ENCODE data around the gene NOP14.

- TF ChIP-seq CTCF (IDR thresholded peaks at IDR 0.05) (no peak), POLR2A (IDR thresholded peaks at IDR 0.05) (no peak)
Observed at GRCh38 chr4:2941138-2942036, 21.8 kb downstream of the NOP14 start.
